GM23338 (cell line): ENCODE measurements around the gene ACOT6. TPM values are rescaled to one million over a fixed set of nuclear protein-coding genes. Genes with fewer than 3 reads are reported as not detected.

Experiments
- ATAC-seq: fragments of 200-7000 bp; cut with Tn5 transposase; 3 replicates; pipeline ENCODE4 v1.9.1; 2020
- DNase-seq: peaks from one replicate; pipeline ENCODE4 v3.0.0-alpha.2; 2015; ENCODE audit warnings: low spot score
- H2AFZ ChIP-seq: fragments of 200-600 bp; sonication (generic); 2 replicates; pipeline ENCODE4 v1.8.0; 2016; ENCODE audit warnings: antibody characterized with exemption, mild to moderate bottlenecking, moderate library complexity
- H3F3A ChIP-seq: fragments of 200-600 bp; sonication (generic); replicated peaks from 2 replicates; pipeline ENCODE4 v1.8.0; 2017; ENCODE audit warnings: antibody characterized with exemption, mixed run types, low read depth
- H3K27ac ChIP-seq: fragments of 200-600 bp; sonication (generic); 2 replicates; pipeline ENCODE4 v1.6.1; 2016; ENCODE audit warnings: low read depth
- H3K27me3 ChIP-seq: fragments of 200-600 bp; sonication (generic); 2 replicates; pipeline ENCODE4 v1.8.0; 2016; ENCODE audit warnings: mild to moderate bottlenecking, mixed run types, moderate library complexity; ENCODE audit not compliant: insufficient read depth
- H3K36me3 ChIP-seq: fragments of 200-600 bp; sonication (generic); 2 replicates; pipeline ENCODE4 v1.8.0; 2016; ENCODE audit warnings: mild to moderate bottlenecking; ENCODE audit not compliant: insufficient read depth
- H3K4me1 ChIP-seq: fragments of 200-600 bp; sonication (generic); 2 replicates; pipeline ENCODE4 v1.8.0; 2016; ENCODE audit warnings: mild to moderate bottlenecking, moderate library complexity; ENCODE audit not compliant: insufficient read depth
- H3K4me2 ChIP-seq: fragments of 200-600 bp; sonication (generic); 2 replicates; pipeline ENCODE4 v1.7.1; 2017; ENCODE audit warnings: mixed run types
- H3K4me3 ChIP-seq: fragments of 200-600 bp; sonication (generic); 2 replicates; pipeline ENCODE4 v1.6.1; 2016; ENCODE audit warnings: mixed run types
- H3K79me2 ChIP-seq: fragments of 200-600 bp; sonication (generic); replicated peaks from 2 replicates; pipeline ENCODE4 v1.8.0; 2017; ENCODE audit warnings: mild to moderate bottlenecking; ENCODE audit not compliant: insufficient read depth
- H3K9me2 ChIP-seq: fragments of 200-600 bp; sonication (generic); 2 replicates; pipeline ENCODE4 v1.8.0; 2017; ENCODE audit not compliant: insufficient read depth
- H4K20me1 ChIP-seq: fragments of 200-600 bp; sonication (generic); replicated peaks from 2 replicates; pipeline ENCODE4 v1.8.0; 2017; ENCODE audit warnings: mild to moderate bottlenecking; ENCODE audit not compliant: insufficient read depth
- H3K27ac Mint-ChIP-seq: 2 replicates; pipeline ENCODE4 v1.8.0; 2020; ENCODE audit warnings: inconsistent platforms, mild to moderate bottlenecking, moderate library complexity, mixed read lengths
- H3K27me3 Mint-ChIP-seq: 3 replicates; pipeline ENCODE4 v1.8.0; 2022; ENCODE audit warnings: low read depth, mild to moderate bottlenecking, moderate library complexity, mixed read lengths, inconsistent platforms; ENCODE audit not compliant: insufficient read depth, poor library complexity
- H3K36me3 Mint-ChIP-seq: 3 replicates; pipeline ENCODE4 v1.8.0; 2021; ENCODE audit warnings: low read depth, mild to moderate bottlenecking, inconsistent platforms, moderate library complexity, mixed read lengths
- H3K4me1 Mint-ChIP-seq: 3 replicates; pipeline ENCODE4 v1.8.0; 2020; ENCODE audit warnings: mild to moderate bottlenecking, inconsistent platforms, mixed read lengths
- H3K4me3 Mint-ChIP-seq: 3 replicates; pipeline ENCODE4 v1.8.0; 2021; ENCODE audit warnings: moderate library complexity, mild to moderate bottlenecking, inconsistent platforms, mixed read lengths
- H3K9me3 Mint-ChIP-seq: 3 replicates; pipeline ENCODE4 v1.8.0; 2020; ENCODE audit warnings: moderate library complexity, mild to moderate bottlenecking, inconsistent platforms, mixed read lengths
- EZH2 ChIP-seq: fragments of 200-600 bp; sonication (generic); IDR thresholded peaks from one replicate; pipeline ENCODE4 v1.8.0; 2017; ENCODE audit warnings: antibody characterized with exemption, mild to moderate bottlenecking, low read depth; ENCODE audit not compliant: unreplicated experiment
- JUNB ChIP-seq: IDR thresholded peaks from one replicate; pipeline ENCODE4 v1.6.1; 2016; ENCODE audit warnings: antibody characterized with exemption; ENCODE audit not compliant: unreplicated experiment
- NANOG ChIP-seq: IDR thresholded peaks from 2 replicates; pipeline ENCODE4 v1.6.1; 2016; ENCODE audit warnings: antibody characterized with exemption, borderline replicate concordance
- POLR2AphosphoS5 ChIP-seq: IDR thresholded peaks from 2 replicates; pipeline ENCODE4 v1.6.1; 2016; ENCODE audit warnings: antibody characterized with exemption, low read depth
- ZNF114 ChIP-seq: fragments of 250-450 bp; sonication (Bioruptor Pico); IDR thresholded peaks from 2 replicates; pipeline ENCODE4 v1.5.0; 2020; ENCODE audit warnings: mild to moderate bottlenecking, moderate library complexity
- ZNF331 ChIP-seq: fragments of 250-450 bp; sonication (Bioruptor Pico); IDR thresholded peaks from 2 replicates; pipeline ENCODE4 v1.5.0; 2020; ENCODE audit warnings: low read depth, mild to moderate bottlenecking, moderate library complexity
- polyA plus RNA-seq: library from polyadenylated mRNA; unstranded; fragments of >200 nt; fragmentation: Nextera tagmentation; extraction: Ambion mirVana; gene quantifications from 2 replicates; pipeline ENCODE4 v1.2.1, GENCODE V29; 2016
- total RNA-seq: library from RNA; depleted of rRNA; stranded (reverse); fragments of >200 nt; shearing (Covaris generic); gene quantifications from 2 replicates; pipeline ENCODE4 v1.2.3, GENCODE V29; 2014
- TF ChIP-seq, protein P1 (sequence below): IDR thresholded peaks from one replicate; pipeline ENCODE4 v1.6.1; 2018; ENCODE audit warnings: antibody characterized with exemption; ENCODE audit not compliant: unreplicated experiment
- TF ChIP-seq, protein P2 (sequence below): IDR thresholded peaks from 2 replicates; pipeline ENCODE4 v1.6.1; 2016; ENCODE audit warnings: antibody characterized with exemption
- TF ChIP-seq, protein P3 (sequence below), 2 experiments: fragments of 200-600 bp in 1 of 2; sonication (generic) in 1 of 2; conservative IDR thresholded peaks; 2 replicates each; pipeline versions ENCODE4 v1.5.1 to v1.6.1; 2016 to 2017; ENCODE audit warnings: antibody characterized with exemption in 2 of 2, low read depth in 2 of 2, mild to moderate bottlenecking in 2 of 2, moderate library complexity in 1 of 2

ACOT6 gene
- total and polyA plus RNA-seq, 2 experiments from 2014 or later = 0.44 to 0.83 TPM

DNA sequence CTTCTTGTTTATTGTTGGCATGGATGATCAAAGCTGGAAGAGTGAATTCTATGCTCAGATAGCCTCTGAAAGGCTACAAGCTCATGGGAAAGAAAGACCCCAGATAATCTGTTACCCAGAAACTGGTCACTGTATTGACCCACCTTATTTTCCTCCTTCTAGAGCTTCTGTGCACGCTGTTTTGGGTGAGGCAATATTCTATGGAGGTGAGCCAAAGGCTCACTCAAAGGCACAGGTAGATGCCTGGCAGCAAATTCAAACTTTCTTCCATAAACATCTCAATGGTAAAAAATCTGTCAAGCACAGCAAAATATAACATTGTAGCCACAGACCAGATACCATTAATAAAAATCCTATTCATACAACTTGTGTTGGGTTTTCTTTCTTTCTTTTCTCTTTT is 7.2 kb downstream of the ACOT6 start:
- Histone ChIP-seq H3K4me2 (no peak overlapping the region), H3K79me2 (no peaks in the 10 kb centered on the region), H3K27me3 (no peaks in the 10 kb centered on the region), H3K4me1 (peaks cover 7% of the 10 kb centered on the region; the same call in 1 of the 2 replicates), H4K20me1 (no peaks in the 10 kb centered on the region), H2AFZ (no peak overlapping the region), H3K4me3 (no peak overlapping the region), H3K9me2 (no peaks in the 10 kb centered on the region), H3F3A (no peaks in the 10 kb centered on the region), H3K36me3 (no peaks in the 10 kb centered on the region), H3K27ac (no peak overlapping the region)
- TF ChIP-seq, protein P1, sequence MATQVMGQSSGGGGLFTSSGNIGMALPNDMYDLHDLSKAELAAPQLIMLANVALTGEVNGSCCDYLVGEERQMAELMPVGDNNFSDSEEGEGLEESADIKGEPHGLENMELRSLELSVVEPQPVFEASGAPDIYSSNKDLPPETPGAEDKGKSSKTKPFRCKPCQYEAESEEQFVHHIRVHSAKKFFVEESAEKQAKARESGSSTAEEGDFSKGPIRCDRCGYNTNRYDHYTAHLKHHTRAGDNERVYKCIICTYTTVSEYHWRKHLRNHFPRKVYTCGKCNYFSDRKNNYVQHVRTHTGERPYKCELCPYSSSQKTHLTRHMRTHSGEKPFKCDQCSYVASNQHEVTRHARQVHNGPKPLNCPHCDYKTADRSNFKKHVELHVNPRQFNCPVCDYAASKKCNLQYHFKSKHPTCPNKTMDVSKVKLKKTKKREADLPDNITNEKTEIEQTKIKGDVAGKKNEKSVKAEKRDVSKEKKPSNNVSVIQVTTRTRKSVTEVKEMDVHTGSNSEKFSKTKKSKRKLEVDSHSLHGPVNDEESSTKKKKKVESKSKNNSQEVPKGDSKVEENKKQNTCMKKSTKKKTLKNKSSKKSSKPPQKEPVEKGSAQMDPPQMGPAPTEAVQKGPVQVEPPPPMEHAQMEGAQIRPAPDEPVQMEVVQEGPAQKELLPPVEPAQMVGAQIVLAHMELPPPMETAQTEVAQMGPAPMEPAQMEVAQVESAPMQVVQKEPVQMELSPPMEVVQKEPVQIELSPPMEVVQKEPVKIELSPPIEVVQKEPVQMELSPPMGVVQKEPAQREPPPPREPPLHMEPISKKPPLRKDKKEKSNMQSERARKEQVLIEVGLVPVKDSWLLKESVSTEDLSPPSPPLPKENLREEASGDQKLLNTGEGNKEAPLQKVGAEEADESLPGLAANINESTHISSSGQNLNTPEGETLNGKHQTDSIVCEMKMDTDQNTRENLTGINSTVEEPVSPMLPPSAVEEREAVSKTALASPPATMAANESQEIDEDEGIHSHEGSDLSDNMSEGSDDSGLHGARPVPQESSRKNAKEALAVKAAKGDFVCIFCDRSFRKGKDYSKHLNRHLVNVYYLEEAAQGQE = no peak
- Mint-ChIP-seq H3K36me3 (peaks cover 8% of the 10 kb centered on the region; the same call in 2 of the 3 replicates), H3K4me3 (no peak overlapping the region), H3K9me3 (peaks cover 4% of the 10 kb centered on the region; the same call in 1 of the 3 replicates), H3K4me1 (peaks cover 7% of the 10 kb centered on the region), H3K27ac (no peak overlapping the region), H3K27me3 (peaks cover 7% of the 10 kb centered on the region)
- DNase-seq (no peak), ATAC-seq (no peak)

DNA sequence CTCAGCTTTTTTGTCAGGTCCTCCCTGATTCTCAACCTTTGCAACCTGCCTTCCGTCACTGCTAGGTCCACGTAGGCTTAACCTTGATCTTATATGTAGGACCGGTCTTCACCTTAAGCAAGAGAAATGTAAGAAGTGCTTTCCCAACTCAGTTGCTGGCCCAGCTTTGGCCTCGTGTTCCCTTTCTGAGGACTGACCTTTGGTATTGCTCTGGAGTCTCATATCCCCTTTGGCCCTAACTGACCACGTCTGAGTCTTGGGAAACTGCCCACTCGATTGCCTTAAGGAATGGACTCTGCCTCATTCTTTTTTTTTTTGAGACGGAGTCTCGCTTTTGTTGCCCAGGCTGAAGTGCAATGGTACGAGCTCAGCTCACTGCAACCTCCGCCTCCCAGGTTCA is 8.0 kb downstream of the ACOT6 start:
- no peak for ATAC-seq
- Histone ChIP-seq H4K20me1 (no peaks in the 10 kb centered on the region), H3K27me3 (no peaks in the 10 kb centered on the region), H3K79me2 (no peaks in the 10 kb centered on the region), H3K9me2 (no peaks in the 10 kb centered on the region), H2AFZ (no peak overlapping the region), H3F3A (no peaks in the 10 kb centered on the region), H3K27ac (no peak overlapping the region), H3K4me2 (no peak overlapping the region), H3K4me1 (peaks cover 7% of the 10 kb centered on the region; the same call in 1 of the 2 replicates), H3K4me3 (no peak overlapping the region), H3K36me3 (no peaks in the 10 kb centered on the region)
- Mint-ChIP-seq H3K27me3 (peaks cover 3% of the 10 kb centered on the region), H3K27ac (no peak overlapping the region), H3K4me1 (peaks cover 7% of the 10 kb centered on the region), H3K36me3 (peaks cover 9% of the 10 kb centered on the region; the same call in 2 of the 3 replicates), H3K4me3 (no peak overlapping the region), H3K9me3 (peaks cover 4% of the 10 kb centered on the region; the same call in 1 of the 3 replicates)
- TF ChIP-seq, protein P2, sequence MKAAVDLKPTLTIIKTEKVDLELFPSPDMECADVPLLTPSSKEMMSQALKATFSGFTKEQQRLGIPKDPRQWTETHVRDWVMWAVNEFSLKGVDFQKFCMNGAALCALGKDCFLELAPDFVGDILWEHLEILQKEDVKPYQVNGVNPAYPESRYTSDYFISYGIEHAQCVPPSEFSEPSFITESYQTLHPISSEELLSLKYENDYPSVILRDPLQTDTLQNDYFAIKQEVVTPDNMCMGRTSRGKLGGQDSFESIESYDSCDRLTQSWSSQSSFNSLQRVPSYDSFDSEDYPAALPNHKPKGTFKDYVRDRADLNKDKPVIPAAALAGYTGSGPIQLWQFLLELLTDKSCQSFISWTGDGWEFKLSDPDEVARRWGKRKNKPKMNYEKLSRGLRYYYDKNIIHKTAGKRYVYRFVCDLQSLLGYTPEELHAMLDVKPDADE = no peak
- no peak for TF ChIP-seq POLR2AphosphoS5
- TF ChIP-seq EZH2 = no peak
- TF ChIP-seq, protein P1 = no peak
- no peak for TF ChIP-seq NANOG
- TF ChIP-seq ZNF114 (CRISPR knock-in tag) = no peak
- TF ChIP-seq, protein P3, sequence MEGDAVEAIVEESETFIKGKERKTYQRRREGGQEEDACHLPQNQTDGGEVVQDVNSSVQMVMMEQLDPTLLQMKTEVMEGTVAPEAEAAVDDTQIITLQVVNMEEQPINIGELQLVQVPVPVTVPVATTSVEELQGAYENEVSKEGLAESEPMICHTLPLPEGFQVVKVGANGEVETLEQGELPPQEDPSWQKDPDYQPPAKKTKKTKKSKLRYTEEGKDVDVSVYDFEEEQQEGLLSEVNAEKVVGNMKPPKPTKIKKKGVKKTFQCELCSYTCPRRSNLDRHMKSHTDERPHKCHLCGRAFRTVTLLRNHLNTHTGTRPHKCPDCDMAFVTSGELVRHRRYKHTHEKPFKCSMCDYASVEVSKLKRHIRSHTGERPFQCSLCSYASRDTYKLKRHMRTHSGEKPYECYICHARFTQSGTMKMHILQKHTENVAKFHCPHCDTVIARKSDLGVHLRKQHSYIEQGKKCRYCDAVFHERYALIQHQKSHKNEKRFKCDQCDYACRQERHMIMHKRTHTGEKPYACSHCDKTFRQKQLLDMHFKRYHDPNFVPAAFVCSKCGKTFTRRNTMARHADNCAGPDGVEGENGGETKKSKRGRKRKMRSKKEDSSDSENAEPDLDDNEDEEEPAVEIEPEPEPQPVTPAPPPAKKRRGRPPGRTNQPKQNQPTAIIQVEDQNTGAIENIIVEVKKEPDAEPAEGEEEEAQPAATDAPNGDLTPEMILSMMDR (conservative IDR thresholded peaks at IDR 0.05; ENCODE audit: low read depth in 2 of 2) = no peak
- TF ChIP-seq ZNF331 (CRISPR knock-in tag) = no peak
- no peak for TF ChIP-seq JUNB
- no peak for DNase-seq
